ENCODE results near the gene ACD.

DNA sequence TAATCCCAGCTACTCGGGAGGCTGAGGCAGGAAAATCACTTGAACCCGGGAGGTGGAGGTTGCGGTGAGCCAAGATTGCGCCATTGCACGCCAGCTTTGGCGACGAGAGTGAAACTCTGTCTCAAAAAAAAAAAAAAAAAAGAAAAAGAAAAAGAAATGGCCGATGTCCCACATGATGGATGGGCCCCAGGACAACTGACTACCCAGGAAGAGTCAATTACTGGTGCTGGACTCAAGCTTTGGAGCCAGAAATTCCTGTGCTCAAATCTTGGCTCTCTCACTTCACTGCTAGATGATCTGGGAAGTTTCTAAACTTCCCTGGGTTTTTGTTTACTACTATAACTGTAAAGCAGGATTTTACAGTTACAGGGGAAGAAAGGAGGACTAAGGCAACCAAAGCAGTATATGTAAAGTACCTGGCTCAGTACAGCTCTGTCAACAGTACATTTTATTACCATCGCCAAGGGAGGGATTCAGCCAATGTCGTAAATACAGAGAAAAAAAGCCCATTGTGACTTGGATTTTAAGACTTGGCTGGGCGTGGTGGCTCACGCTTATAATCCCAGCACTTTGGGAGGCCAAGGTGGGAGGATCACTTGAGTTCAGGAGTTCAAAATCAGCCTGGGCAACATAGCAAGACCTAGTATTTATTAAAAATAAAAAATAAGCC lies 18.4 kb upstream of the ACD start:
- TF ChIP-seq ESRRG (CRISPR knock-in tag; IDR thresholded peaks at IDR 0.05) (no peak), SNAI2 (CRISPR knock-in tag; IDR thresholded peaks at IDR 0.05) (no peak), RARB (CRISPR knock-in tag; IDR thresholded peaks at IDR 0.05) (no peak), OSR1 (CRISPR knock-in tag; IDR thresholded peaks at IDR 0.05) (no peak), ZFP30 (CRISPR knock-in tag; IDR thresholded peaks at IDR 0.05) (no peak), ARNTL (CRISPR knock-in tag; IDR thresholded peaks at IDR 0.05; ENCODE audit: borderline replicate concordance, low read depth) (no peak), BACH2 (CRISPR knock-in tag; IDR thresholded peaks at IDR 0.05; ENCODE audit: borderline replicate concordance) (no peak)
- TF ChIP-seq, protein P1, sequence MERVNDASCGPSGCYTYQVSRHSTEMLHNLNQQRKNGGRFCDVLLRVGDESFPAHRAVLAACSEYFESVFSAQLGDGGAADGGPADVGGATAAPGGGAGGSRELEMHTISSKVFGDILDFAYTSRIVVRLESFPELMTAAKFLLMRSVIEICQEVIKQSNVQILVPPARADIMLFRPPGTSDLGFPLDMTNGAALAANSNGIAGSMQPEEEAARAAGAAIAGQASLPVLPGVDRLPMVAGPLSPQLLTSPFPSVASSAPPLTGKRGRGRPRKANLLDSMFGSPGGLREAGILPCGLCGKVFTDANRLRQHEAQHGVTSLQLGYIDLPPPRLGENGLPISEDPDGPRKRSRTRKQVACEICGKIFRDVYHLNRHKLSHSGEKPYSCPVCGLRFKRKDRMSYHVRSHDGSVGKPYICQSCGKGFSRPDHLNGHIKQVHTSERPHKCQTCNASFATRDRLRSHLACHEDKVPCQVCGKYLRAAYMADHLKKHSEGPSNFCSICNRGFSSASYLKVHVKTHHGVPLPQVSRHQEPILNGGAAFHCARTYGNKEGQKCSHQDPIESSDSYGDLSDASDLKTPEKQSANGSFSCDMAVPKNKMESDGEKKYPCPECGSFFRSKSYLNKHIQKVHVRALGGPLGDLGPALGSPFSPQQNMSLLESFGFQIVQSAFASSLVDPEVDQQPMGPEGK (CRISPR knock-in tag; IDR thresholded peaks at IDR 0.05; ENCODE audit: borderline replicate concordance): no peak
- TF ChIP-seq, protein P2, sequence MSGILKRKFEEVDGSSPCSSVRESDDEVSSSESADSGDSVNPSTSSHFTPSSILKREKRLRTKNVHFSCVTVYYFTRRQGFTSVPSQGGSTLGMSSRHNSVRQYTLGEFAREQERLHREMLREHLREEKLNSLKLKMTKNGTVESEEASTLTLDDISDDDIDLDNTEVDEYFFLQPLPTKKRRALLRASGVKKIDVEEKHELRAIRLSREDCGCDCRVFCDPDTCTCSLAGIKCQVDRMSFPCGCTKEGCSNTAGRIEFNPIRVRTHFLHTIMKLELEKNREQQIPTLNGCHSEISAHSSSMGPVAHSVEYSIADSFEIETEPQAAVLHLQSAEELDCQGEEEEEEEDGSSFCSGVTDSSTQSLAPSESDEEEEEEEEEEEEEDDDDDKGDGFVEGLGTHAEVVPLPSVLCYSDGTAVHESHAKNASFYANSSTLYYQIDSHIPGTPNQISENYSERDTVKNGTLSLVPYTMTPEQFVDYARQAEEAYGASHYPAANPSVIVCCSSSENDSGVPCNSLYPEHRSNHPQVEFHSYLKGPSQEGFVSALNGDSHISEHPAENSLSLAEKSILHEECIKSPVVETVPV (CRISPR knock-in tag; IDR thresholded peaks at IDR 0.05): no peak
